ENCODE data around the gene RUNDC3A.

DNA sequence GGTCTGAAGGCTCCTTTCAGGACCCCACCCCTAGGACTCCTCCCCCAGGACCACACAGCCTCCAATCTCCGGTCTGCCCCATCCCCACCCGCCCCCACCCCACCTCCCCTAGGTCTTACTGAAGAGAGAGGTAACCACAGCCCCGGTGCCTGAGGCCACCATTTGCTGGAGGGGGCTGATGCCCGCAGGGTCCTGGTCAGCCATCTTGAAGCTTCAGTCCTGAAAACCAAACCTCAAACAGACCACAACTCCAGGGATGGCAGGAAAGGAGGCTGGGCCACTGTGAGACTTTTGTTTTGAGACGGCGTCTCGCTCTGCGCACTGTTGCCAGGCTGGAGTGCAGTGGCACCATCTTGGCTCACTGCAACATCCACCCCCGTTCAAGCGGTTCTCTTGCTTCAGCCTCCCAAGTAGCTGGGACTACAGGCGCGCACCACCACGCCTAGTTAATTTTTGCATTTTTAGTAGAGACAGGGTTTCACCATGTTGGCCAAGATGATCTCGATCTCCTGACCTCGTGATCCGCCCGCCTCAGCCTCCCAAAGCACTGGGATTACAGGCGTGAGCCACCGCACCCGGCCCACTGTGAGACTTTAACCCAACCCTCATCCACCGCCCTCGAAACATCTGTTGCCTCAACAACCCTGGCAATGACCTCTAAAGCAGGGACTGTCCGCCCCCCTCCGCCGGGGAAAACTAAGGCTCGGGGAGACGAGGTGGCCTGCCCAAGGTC is 15.1 kb downstream of the RUNDC3A start:
- TF ChIP-seq, protein P1, sequence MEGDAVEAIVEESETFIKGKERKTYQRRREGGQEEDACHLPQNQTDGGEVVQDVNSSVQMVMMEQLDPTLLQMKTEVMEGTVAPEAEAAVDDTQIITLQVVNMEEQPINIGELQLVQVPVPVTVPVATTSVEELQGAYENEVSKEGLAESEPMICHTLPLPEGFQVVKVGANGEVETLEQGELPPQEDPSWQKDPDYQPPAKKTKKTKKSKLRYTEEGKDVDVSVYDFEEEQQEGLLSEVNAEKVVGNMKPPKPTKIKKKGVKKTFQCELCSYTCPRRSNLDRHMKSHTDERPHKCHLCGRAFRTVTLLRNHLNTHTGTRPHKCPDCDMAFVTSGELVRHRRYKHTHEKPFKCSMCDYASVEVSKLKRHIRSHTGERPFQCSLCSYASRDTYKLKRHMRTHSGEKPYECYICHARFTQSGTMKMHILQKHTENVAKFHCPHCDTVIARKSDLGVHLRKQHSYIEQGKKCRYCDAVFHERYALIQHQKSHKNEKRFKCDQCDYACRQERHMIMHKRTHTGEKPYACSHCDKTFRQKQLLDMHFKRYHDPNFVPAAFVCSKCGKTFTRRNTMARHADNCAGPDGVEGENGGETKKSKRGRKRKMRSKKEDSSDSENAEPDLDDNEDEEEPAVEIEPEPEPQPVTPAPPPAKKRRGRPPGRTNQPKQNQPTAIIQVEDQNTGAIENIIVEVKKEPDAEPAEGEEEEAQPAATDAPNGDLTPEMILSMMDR (IDR thresholded peaks at IDR 0.05; ENCODE audit: low read length), result no peak
- no peak for TF ChIP-seq EZH2 (IDR thresholded peaks at IDR 0.05; ENCODE audit: borderline replicate concordance, low read length)

Measured in OCI-LY1 (cell line).